Measurements from ENCODE around the gene CLN6. TPM values are rescaled to one million over a fixed set of nuclear protein-coding genes. Genes with fewer than 3 reads are reported as not detected.

Gene CLN6
- total RNA-seq, 1 donor, result 15.2 TPM

- Histone ChIP-seq H4K20me1 (ENCODE audit: insufficient read depth, low read length) (peaks cover 14% of the 10 kb centered on the region), H3K9me3 (ENCODE audit: low read depth, low read length) (no peaks in the 10 kb centered on the region), H3K27ac (ENCODE audit: low read depth, low read length) (no peak overlapping the region), H3K27me3 (ENCODE audit: insufficient read depth, low read length) (no peaks in the 10 kb centered on the region), H3K4me1 (ENCODE audit: insufficient read depth, low read length) (no peaks in the 10 kb centered on the region), H3K4me2 (ENCODE audit: insufficient read depth, low read length) (no peak overlapping the region), H3K79me2 (ENCODE audit: insufficient read depth, low read length) (peaks cover 11% of the 10 kb centered on the region), H2AFZ (ENCODE audit: low read length) (no peak overlapping the region), H3K36me3 (ENCODE audit: insufficient read depth, low read length) (no peaks in the 10 kb centered on the region), H3K4me3 (ENCODE audit: insufficient read depth, low read length) (no peak overlapping the region)
- TF ChIP-seq, protein P1, sequence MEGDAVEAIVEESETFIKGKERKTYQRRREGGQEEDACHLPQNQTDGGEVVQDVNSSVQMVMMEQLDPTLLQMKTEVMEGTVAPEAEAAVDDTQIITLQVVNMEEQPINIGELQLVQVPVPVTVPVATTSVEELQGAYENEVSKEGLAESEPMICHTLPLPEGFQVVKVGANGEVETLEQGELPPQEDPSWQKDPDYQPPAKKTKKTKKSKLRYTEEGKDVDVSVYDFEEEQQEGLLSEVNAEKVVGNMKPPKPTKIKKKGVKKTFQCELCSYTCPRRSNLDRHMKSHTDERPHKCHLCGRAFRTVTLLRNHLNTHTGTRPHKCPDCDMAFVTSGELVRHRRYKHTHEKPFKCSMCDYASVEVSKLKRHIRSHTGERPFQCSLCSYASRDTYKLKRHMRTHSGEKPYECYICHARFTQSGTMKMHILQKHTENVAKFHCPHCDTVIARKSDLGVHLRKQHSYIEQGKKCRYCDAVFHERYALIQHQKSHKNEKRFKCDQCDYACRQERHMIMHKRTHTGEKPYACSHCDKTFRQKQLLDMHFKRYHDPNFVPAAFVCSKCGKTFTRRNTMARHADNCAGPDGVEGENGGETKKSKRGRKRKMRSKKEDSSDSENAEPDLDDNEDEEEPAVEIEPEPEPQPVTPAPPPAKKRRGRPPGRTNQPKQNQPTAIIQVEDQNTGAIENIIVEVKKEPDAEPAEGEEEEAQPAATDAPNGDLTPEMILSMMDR (IDR thresholded peaks at IDR 0.05; ENCODE audit: extremely low read depth, low read depth, low read length), result no peak
- DNase-seq (ENCODE audit: insufficient read length, low spot score, missing footprints), result peak; percentile 30
Observed at GRCh38 chr15:68208136-68208535, 21.4 kb downstream of the CLN6 start.

DNA sequence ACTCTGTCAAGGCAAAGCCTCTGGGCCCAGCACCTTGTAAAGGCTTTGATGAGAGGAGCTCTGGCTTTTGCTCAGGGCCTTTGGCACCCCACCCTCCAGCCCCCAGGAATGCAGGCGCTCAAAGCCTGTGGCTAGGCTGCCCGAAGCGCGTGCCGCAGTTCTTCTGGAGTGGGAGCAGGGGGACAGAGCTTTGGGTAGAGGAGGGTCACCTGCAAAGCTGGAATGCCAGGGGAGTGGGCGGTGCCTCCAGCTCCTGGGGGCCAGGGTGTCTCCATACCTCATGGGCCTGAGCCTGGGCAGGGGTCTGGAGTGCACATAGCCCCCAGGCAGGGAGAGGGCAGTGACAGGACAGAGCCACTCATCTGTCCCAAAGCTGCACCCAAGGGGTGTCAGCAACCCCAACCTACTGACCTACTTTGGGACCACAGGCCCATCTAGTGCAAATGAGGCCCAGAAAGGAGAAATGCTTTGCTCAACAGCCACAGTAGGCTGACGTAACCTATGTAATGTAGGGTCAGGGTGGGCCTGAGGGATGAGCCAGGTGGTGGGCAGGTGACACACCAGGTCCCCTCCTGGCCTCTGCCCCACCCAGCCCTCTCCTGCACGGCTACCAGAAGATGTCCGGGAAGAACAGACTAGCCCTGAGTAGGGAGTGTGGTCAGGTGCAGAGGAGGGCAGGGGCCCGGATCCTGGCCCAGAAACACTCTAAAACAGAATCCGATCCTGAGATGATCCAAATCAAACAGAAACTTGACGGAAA is 22.2 kb downstream of the CLN6 start:
- H2AFZ ChIP-seq (ENCODE audit: low read length), result no peak overlapping the region
- H3K4me2 ChIP-seq (ENCODE audit: insufficient read depth, low read length), result no peak overlapping the region
- no peak overlapping the region for H3K27ac ChIP-seq (ENCODE audit: low read depth, low read length)
- H4K20me1 ChIP-seq (ENCODE audit: insufficient read depth, low read length), result peaks cover 14% of the 10 kb centered on the region
- no peaks in the 10 kb centered on the region for H3K27me3 ChIP-seq (ENCODE audit: insufficient read depth, low read length)
- peak; percentile 6 for DNase-seq (ENCODE audit: insufficient read length, low spot score, missing footprints)
- no peaks in the 10 kb centered on the region for H3K9me3 ChIP-seq (ENCODE audit: low read depth, low read length)
- H3K36me3 ChIP-seq (ENCODE audit: insufficient read depth, low read length), result no peaks in the 10 kb centered on the region
- H3K79me2 ChIP-seq (ENCODE audit: insufficient read depth, low read length), result peaks cover 11% of the 10 kb centered on the region
- H3K4me3 ChIP-seq (ENCODE audit: insufficient read depth, low read length), result no peak overlapping the region
- H3K4me1 ChIP-seq (ENCODE audit: insufficient read depth, low read length), result no peaks in the 10 kb centered on the region
- TF ChIP-seq, protein P1 (IDR thresholded peaks at IDR 0.05; ENCODE audit: extremely low read depth, low read depth, low read length), result no peak

GRCh38 chr15:68206711-68207151 is 22.8 kb downstream of the CLN6 start:
- H3K27me3 ChIP-seq (ENCODE audit: insufficient read depth, low read length), result no peaks in the 10 kb centered on the region

GRCh38 chr15:68205954-68206539 is 23.5 kb downstream of the CLN6 start:
- peak; percentile 57 for DNase-seq (ENCODE audit: insufficient read length, low spot score, missing footprints)
- H3K27me3 ChIP-seq (ENCODE audit: insufficient read depth, low read length), result no peaks in the 10 kb centered on the region
- no peak overlapping the region for H3K27ac ChIP-seq (ENCODE audit: low read depth, low read length)
- no peak overlapping the region for H3K4me2 ChIP-seq (ENCODE audit: insufficient read depth, low read length)
- no peaks in the 10 kb centered on the region for H3K9me3 ChIP-seq (ENCODE audit: low read depth, low read length)
- H2AFZ ChIP-seq (ENCODE audit: low read length), result no peak overlapping the region
- H4K20me1 ChIP-seq (ENCODE audit: insufficient read depth, low read length), result peaks cover 11% of the 10 kb centered on the region
- no peaks in the 10 kb centered on the region for H3K36me3 ChIP-seq (ENCODE audit: insufficient read depth, low read length)
- H3K4me3 ChIP-seq (ENCODE audit: insufficient read depth, low read length), result no peak overlapping the region
- peaks cover 8% of the 10 kb centered on the region for H3K79me2 ChIP-seq (ENCODE audit: insufficient read depth, low read length)
- no peaks in the 10 kb centered on the region for H3K4me1 ChIP-seq (ENCODE audit: insufficient read depth, low read length)
- TF ChIP-seq, protein P1 (IDR thresholded peaks at IDR 0.05; ENCODE audit: extremely low read depth, low read depth, low read length), result no peak

More at GRCh38 chr15:68206711-68207151, 22.8 kb downstream of the CLN6 start:
- peaks cover 11% of the 10 kb centered on the region for H3K79me2 ChIP-seq (ENCODE audit: insufficient read depth, low read length)
- TF ChIP-seq, protein P1 (IDR thresholded peaks at IDR 0.05; ENCODE audit: extremely low read depth, low read depth, low read length), result no peak
- DNase-seq (ENCODE audit: insufficient read length, low spot score, missing footprints), result peak; percentile 27
- H3K36me3 ChIP-seq (ENCODE audit: insufficient read depth, low read length), result no peaks in the 10 kb centered on the region
- H3K27ac ChIP-seq (ENCODE audit: low read depth, low read length), result no peak overlapping the region
- no peaks in the 10 kb centered on the region for H3K4me1 ChIP-seq (ENCODE audit: insufficient read depth, low read length)
- H3K9me3 ChIP-seq (ENCODE audit: low read depth, low read length), result no peaks in the 10 kb centered on the region
- H3K4me2 ChIP-seq (ENCODE audit: insufficient read depth, low read length), result no peak overlapping the region
- H3K4me3 ChIP-seq (ENCODE audit: insufficient read depth, low read length), result no peak overlapping the region
- H4K20me1 ChIP-seq (ENCODE audit: insufficient read depth, low read length), result peaks cover 14% of the 10 kb centered on the region
- no peak overlapping the region for H2AFZ ChIP-seq (ENCODE audit: low read length)
